ES-I3 (cell line): ENCODE measurements around the gene RAMP3.

ENCODE experiments used
- H3K36me3 ChIP-seq: 2 replicates; pipeline ENCODE4 v1.6.1; 2013; ENCODE audit warnings: mild to moderate bottlenecking, low read length, control low read depth, moderate library complexity; ENCODE audit not compliant: insufficient read depth
- H3K4me1 ChIP-seq: 2 replicates; pipeline ENCODE4 v1.6.1; 2013; ENCODE audit warnings: mild to moderate bottlenecking, control low read depth, low read length; ENCODE audit not compliant: insufficient read depth
- H3K9ac ChIP-seq: 2 replicates; pipeline ENCODE4 v1.6.1; 2013; ENCODE audit warnings: low read depth, mild to moderate bottlenecking, low read length, moderate library complexity
- H3K9me3 ChIP-seq: 2 replicates; pipeline ENCODE4 v1.6.1; 2013; ENCODE audit warnings: mild to moderate bottlenecking, low read length, moderate library complexity; ENCODE audit not compliant: control insufficient read depth, insufficient read depth

RAMP3 gene

DNA sequence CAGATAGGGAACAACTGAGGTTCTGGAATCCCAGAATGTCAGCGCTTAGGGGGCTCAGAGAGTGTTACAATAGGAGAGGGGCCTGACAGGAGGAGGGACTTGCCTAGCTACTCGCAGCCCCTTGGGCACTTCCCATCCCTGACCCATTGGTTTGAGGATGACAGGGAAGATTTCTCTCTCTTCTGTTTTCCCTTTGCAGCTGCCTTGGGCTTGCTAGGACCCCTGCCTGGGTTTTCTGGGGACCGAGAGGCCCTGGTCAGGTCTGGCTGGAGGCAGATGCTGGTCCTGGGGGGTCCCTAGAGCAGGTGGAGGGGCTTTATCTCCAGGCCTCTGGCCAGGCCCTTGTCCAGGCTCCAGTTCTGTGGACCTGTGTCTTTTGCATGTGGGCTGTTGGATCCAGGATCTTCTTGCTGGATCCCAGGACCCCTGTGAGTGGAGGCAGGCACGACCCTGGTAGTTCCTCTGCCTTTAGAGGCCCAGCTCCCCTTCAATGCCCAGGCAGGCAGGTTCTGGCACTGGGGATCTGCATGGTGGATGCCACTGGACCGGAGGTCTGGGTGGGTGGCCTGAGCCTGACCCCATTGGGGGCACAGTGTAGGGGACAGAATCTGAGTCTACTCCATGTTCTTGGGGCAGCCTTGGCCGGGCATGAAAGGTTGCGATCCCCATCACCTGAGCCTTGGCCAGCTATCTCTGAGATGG lies 26.9 kb downstream of the RAMP3 start:
- no peaks in the 10 kb centered on the region for H3K4me1 ChIP-seq
- no peaks in the 10 kb centered on the region for H3K36me3 ChIP-seq
- no peak overlapping the region for H3K9ac ChIP-seq
- no peaks in the 10 kb centered on the region for H3K9me3 ChIP-seq

DNA sequence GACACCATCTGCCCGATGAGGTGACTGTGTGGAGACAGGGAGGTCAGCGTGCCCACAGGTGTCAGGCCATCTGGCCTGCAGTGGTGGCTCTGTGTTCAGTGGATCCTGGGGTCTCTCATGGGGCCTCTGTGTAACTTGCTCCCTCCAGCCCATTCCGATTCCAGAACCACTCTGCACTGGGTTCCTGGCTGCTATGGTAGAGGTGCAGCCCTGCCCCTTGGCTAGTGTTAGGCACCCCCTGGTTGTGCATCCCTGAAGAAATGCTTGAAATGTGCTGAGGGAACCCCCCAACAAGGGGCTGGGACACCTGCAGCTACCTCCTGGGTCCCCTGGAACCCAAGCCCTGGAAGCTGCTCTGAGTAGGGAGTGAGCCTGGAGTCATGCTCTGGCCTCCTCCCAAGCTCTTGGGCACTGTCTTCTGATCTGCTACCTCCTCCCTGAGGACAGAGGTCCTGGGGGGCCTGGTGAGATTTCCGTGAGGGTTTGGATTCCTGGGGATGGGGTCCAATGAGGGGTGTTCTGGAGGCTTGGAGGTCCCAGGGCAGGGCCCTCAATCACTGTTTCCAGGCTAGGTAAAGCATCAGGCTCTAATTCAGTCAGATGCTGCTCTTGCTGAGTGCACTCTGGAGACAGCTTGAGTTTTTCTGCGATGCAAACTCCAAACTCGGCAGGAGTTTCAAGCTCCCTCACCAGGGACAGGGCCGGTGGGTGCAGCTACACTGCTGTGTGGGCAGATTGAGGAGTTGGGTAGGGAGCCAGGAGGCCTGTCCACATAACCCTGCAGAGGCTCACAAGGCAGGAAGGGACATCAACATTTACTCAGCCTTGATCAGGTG lies 27.7 kb downstream of the RAMP3 start:
- H3K9ac ChIP-seq: no peak overlapping the region
- no peaks in the 10 kb centered on the region for H3K9me3 ChIP-seq
- no peaks in the 10 kb centered on the region for H3K36me3 ChIP-seq
- no peaks in the 10 kb centered on the region for H3K4me1 ChIP-seq

DNA sequence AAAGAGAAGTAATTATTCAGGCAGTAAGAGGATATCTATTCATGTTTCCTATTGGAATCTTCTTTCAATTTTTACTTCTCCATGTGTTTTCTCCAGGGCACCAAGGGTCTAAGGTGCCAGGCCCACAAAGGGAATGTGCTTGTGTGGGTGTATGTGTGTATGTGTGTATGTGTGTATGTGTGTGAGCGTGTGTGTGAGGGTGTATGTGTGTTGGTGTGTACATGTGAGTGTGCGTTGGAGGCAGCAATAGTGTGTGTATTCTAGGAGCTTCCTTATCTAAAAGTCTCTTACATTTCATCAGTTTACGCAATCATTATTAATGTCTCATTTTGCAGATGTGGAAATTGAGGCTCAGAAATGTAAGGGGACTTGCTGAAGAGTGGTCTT lies 28.3 kb downstream of the RAMP3 start:
- Histone ChIP-seq H3K9ac (no peak overlapping the region), H3K9me3 (no peaks in the 10 kb centered on the region), H3K4me1 (no peaks in the 10 kb centered on the region), H3K36me3 (no peaks in the 10 kb centered on the region)

DNA sequence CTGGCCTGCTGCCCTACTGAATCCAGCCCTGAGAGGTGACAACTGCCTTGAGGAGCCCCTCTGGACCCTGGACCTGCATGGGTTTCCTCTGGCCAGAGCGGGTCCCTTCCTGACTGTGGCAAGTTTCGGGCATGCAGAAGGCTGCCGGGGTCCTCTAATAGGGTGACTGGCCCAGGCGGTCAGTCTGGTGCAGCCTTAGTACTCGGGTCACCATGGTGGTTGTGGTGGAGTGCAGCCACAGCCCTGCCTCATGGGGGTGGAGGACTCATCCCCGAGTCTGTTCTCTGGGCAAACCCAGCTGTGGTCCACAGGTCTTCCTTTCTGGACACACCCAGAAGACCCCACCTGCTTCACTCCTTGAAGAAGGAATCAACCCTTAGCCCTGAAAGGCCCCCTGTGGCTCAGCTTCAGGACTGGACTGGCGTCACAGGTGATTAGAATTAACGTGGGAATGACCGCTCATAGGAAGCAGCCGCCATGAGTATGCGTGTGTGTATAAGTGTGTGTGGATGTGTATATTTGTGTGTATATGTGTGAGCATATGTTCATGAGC lies 28.7 kb downstream of the RAMP3 start:
- no peak overlapping the region for H3K9ac ChIP-seq
- H3K36me3 ChIP-seq: no peaks in the 10 kb centered on the region
- no peaks in the 10 kb centered on the region for H3K4me1 ChIP-seq
- H3K9me3 ChIP-seq: no peaks in the 10 kb centered on the region

- H3K9me3 ChIP-seq: no peaks in the 10 kb centered on the region
- no peaks in the 10 kb centered on the region for H3K4me1 ChIP-seq
- no peaks in the 10 kb centered on the region for H3K36me3 ChIP-seq
- no peak overlapping the region for H3K9ac ChIP-seq
Observed at GRCh38 chr7:45187089-45187945, 29.7 kb downstream of the RAMP3 start.

DNA sequence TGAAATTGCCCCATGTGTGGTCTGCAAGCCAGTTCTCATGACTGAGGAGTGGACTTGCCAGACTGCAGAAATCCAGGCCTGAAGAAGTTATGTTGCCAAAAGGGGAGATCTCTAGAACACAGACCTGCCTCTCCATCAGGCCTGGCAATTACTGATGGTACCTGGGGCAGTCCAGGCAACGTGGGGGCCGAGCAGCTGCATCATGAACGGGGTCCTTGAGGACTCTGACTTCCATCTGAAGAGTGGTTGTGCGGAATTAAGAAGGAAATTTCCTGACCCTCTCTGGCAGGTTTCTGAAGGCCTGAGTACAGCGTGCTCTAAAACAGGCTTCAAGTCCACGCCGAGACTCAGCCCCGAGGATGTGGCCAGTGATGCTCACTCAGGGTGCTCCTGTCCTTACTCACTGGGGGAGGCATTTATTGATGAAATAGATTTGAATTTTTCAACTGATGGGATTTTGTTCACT lies 30.4 kb downstream of the RAMP3 start:
- Histone ChIP-seq H3K36me3 (no peaks in the 10 kb centered on the region), H3K9ac (no peak overlapping the region), H3K4me1 (no peaks in the 10 kb centered on the region), H3K9me3 (no peaks in the 10 kb centered on the region)

GRCh38 chr7:45188736-45189135 lies 31.1 kb downstream of the RAMP3 start:
- H3K4me1 ChIP-seq: no peaks in the 10 kb centered on the region
- no peak overlapping the region for H3K9ac ChIP-seq
- H3K36me3 ChIP-seq: no peaks in the 10 kb centered on the region
- H3K9me3 ChIP-seq: no peaks in the 10 kb centered on the region

DNA sequence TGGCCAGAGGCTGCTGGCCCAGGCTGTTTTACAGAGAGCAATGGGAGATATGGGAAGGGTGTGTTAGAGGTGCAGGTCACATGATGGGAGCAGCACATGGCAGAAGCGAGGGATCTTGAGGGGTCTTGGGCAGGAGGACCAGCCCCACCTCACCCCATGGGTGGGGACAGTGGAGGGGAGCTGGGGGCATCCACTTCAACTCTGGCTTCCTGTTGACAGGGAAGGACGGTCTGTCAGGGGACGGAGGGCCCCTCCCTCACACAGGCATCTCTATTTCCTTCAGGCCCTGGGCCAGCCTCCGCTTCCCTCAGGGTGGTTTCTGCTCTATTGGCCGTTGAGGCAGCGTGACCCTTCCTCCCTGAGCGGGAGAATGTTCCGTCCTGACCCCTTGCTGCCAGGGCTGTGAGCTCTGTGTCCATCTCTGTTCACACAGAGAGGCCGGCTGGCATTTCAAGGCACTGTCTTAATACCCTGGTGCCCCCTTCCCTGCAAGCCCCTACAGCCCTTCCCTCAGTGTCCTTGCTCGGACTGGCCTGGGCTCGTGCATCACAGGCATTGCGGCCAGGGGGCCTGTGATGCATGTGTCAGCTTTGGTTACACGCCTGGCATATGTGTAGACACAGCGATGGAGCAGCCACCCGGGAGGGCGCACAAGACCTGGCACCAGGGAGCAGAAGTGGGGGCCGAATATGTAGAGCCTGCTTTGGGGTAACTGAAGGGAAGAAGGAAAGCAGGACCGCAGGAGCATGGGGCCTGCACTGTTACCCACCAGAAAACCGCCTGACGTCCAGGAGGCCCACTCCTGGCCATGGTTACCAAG lies 31.8 kb downstream of the RAMP3 start:
- no peaks in the 10 kb centered on the region for H3K36me3 ChIP-seq
- no peak overlapping the region for H3K9ac ChIP-seq
- H3K4me1 ChIP-seq: no peaks in the 10 kb centered on the region
- H3K9me3 ChIP-seq: no peaks in the 10 kb centered on the region

- no peaks in the 10 kb centered on the region for H3K36me3 ChIP-seq
- no peaks in the 10 kb centered on the region for H3K4me1 ChIP-seq
- H3K9ac ChIP-seq: no peak overlapping the region
- no peaks in the 10 kb centered on the region for H3K9me3 ChIP-seq
Observed at GRCh38 chr7:45190406-45191165, 33.0 kb downstream of the RAMP3 start.

- Histone ChIP-seq H3K9me3 (no peaks in the 10 kb centered on the region), H3K9ac (no peak overlapping the region), H3K36me3 (no peaks in the 10 kb centered on the region), H3K4me1 (no peaks in the 10 kb centered on the region)
Observed at GRCh38 chr7:45191396-45191795, 33.8 kb downstream of the RAMP3 start.

DNA sequence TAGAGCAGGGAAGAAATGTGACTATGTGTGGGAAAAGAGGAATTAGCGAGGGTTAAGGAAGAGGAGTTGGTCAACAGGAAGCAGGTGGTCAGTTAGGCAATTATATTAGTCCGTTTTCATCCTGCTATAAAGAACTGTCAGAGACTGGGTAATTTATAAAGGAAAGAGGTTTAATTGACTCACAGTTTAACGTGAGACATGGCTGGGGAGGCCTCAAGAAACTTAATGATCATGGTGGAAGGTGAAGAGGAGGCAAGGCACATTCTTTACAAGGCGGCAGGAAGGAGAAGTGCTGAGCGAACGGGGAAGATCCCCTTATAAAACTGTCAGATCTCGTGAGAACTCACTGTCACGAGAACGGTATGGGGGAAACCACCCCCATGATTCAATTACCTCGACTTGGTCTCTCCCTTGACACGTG lies 35.0 kb downstream of the RAMP3 start:
- H3K9ac ChIP-seq: no peak overlapping the region
- H3K9me3 ChIP-seq: no peaks in the 10 kb centered on the region
- H3K36me3 ChIP-seq: no peaks in the 10 kb centered on the region
- H3K4me1 ChIP-seq: no peaks in the 10 kb centered on the region

GRCh38 chr7:45193828-45194227 lies 36.2 kb downstream of the RAMP3 start:
- no peak overlapping the region for H3K9ac ChIP-seq

DNA sequence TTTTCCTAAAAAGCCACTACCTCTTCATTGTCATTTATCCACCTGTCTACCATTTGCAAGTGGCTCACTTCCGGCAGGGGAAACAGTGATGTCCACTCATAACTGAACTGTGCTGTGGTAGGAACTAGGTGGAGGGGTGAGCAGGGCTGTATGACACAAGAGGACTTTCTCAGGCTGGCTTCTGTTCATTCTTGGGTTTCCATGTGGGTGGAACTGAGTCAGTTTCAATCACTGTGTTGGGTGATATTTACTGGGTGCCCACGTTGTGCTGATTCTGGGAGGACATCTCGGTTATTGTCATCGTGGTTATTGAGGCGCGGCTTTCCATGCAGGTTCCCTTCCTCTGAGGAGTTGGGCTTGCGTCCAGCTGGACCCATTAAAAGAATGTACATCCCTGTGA lies 38.8 kb downstream of the RAMP3 start:
- no peaks in the 10 kb centered on the region for H3K4me1 ChIP-seq
- H3K9ac ChIP-seq: no peak overlapping the region
- H3K36me3 ChIP-seq: no peaks in the 10 kb centered on the region
- H3K9me3 ChIP-seq: no peaks in the 10 kb centered on the region

More at GRCh38 chr7:45193828-45194227, 36.2 kb downstream of the RAMP3 start:
- Histone ChIP-seq H3K9me3 (no peaks in the 10 kb centered on the region), H3K4me1 (no peaks in the 10 kb centered on the region), H3K36me3 (no peaks in the 10 kb centered on the region)
